Endothelial cell of umbilical vein (primary cell): ENCODE measurements around the gene RGS9.

Source experiments
- EZH2 ChIP-seq: IDR thresholded peaks from 2 replicates; pipeline ENCODE4 v1.6.1; 2012; ENCODE audit warnings: borderline replicate concordance, low read depth, mild to moderate bottlenecking, moderate library complexity, low read length, inconsistent platforms; ENCODE audit not compliant: severe bottlenecking
- POLR2A ChIP-seq: IDR thresholded peaks from 2 replicates; pipeline ENCODE4 v1.6.1; 2012; ENCODE audit warnings: low read depth, mild to moderate bottlenecking, control low read depth, low read length

DNA sequence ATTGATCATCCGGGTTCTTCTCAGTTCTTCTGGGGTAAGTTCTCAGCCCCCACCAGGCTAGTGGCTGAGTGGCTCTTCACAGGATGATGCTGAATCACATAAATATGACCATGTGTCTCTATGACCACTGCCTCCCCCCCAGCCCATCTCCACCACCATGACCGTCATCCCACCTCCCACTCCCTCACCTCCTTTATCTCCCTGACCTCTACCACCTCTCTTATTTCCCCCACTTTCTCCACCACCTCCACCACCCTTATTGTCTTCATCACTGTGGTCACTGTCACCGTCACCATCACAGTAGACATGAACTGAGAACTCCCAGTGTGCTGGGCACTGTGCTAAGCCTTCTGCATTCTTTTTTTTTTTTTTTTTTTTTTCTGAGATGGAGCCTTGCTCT, 32.5 kb downstream of the RGS9 start:
- TF ChIP-seq POLR2A (no peak), EZH2 (no peak)
